ENCODE data around the gene TBC1D22A.

DNA sequence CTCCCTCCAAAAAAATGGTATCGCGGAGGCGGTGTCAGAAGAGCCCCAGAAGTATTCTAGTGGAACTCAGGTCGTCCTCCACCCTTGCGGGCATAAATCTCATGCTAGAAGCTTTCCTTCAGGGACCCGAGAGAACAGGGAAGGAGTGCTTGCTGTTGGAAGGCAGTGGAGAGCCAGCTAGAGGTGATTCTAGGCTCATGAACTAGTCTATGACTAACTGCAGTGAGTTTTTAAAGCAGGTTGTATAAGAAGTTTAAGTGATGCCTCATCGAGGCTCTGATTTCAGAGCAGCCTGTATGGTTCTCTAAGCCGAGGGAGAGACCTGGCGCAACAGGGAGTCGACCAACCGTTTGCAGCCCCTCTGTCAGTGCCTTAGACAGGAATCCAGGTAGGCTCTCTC is 85.7 kb downstream of the TBC1D22A start:
- TF ChIP-seq RAD21 (conservative IDR thresholded peaks at IDR 0.05) (no peak), POLR2AphosphoS5 (IDR thresholded peaks at IDR 0.05) (no peak), EZH2 (IDR thresholded peaks at IDR 0.05; ENCODE audit: borderline replicate concordance, insufficient read depth, low read length, poor library complexity, severe bottlenecking) (no peak), TAF1 (IDR thresholded peaks at IDR 0.05; ENCODE audit: low read depth) (no peak), EP300 (conservative IDR thresholded peaks at IDR 0.05; ENCODE audit: poor library complexity, severe bottlenecking) (no peak), SMC3 (conservative IDR thresholded peaks at IDR 0.05; ENCODE audit: poor library complexity) (no peak)
- TF ChIP-seq, protein P1, sequence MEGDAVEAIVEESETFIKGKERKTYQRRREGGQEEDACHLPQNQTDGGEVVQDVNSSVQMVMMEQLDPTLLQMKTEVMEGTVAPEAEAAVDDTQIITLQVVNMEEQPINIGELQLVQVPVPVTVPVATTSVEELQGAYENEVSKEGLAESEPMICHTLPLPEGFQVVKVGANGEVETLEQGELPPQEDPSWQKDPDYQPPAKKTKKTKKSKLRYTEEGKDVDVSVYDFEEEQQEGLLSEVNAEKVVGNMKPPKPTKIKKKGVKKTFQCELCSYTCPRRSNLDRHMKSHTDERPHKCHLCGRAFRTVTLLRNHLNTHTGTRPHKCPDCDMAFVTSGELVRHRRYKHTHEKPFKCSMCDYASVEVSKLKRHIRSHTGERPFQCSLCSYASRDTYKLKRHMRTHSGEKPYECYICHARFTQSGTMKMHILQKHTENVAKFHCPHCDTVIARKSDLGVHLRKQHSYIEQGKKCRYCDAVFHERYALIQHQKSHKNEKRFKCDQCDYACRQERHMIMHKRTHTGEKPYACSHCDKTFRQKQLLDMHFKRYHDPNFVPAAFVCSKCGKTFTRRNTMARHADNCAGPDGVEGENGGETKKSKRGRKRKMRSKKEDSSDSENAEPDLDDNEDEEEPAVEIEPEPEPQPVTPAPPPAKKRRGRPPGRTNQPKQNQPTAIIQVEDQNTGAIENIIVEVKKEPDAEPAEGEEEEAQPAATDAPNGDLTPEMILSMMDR (IDR thresholded peaks at IDR 0.05; ENCODE audit: poor library complexity, severe bottlenecking): no peak
- TF ChIP-seq, protein P2, sequence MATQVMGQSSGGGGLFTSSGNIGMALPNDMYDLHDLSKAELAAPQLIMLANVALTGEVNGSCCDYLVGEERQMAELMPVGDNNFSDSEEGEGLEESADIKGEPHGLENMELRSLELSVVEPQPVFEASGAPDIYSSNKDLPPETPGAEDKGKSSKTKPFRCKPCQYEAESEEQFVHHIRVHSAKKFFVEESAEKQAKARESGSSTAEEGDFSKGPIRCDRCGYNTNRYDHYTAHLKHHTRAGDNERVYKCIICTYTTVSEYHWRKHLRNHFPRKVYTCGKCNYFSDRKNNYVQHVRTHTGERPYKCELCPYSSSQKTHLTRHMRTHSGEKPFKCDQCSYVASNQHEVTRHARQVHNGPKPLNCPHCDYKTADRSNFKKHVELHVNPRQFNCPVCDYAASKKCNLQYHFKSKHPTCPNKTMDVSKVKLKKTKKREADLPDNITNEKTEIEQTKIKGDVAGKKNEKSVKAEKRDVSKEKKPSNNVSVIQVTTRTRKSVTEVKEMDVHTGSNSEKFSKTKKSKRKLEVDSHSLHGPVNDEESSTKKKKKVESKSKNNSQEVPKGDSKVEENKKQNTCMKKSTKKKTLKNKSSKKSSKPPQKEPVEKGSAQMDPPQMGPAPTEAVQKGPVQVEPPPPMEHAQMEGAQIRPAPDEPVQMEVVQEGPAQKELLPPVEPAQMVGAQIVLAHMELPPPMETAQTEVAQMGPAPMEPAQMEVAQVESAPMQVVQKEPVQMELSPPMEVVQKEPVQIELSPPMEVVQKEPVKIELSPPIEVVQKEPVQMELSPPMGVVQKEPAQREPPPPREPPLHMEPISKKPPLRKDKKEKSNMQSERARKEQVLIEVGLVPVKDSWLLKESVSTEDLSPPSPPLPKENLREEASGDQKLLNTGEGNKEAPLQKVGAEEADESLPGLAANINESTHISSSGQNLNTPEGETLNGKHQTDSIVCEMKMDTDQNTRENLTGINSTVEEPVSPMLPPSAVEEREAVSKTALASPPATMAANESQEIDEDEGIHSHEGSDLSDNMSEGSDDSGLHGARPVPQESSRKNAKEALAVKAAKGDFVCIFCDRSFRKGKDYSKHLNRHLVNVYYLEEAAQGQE (IDR thresholded peaks at IDR 0.05; ENCODE audit: borderline replicate concordance): no peak
